Neural progenitor cell (in vitro differentiated cells): ENCODE results near the gene SPSB2.

ENCODE experiments used
- EZH2phosphoT487 ChIP-seq: fragments of 200-600 bp; sonication (generic); IDR thresholded peaks from 2 replicates; pipeline ENCODE4 v1.6.1; 2017; ENCODE audit warnings: antibody characterized with exemption
- TF ChIP-seq, protein P1 (sequence below): fragments of 200-600 bp; sonication (generic); IDR thresholded peaks from 2 replicates; pipeline ENCODE4 v1.5.1; 2017; ENCODE audit warnings: antibody characterized with exemption, mild to moderate bottlenecking

DNA sequence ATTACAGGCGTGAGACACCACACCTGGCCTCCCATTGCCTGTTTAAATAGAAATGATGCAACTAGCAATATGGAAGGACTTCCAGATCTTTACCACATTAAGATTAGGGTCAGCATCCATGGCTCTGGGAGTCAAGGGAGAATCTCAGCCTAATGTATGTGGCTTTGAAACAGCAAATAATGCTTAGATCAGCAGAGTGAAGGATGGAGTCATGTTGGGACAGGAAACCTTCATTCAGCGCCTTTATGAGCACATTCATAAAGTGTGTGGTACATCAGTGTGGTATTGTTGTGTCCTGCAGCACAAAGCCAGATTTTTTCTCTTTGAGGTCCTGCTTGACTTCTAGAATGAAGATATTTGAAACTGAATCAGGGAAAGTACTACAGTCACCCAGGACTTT lies 15.3 kb upstream of the SPSB2 start:
- TF ChIP-seq EZH2phosphoT487, result no peak
- TF ChIP-seq, protein P1, sequence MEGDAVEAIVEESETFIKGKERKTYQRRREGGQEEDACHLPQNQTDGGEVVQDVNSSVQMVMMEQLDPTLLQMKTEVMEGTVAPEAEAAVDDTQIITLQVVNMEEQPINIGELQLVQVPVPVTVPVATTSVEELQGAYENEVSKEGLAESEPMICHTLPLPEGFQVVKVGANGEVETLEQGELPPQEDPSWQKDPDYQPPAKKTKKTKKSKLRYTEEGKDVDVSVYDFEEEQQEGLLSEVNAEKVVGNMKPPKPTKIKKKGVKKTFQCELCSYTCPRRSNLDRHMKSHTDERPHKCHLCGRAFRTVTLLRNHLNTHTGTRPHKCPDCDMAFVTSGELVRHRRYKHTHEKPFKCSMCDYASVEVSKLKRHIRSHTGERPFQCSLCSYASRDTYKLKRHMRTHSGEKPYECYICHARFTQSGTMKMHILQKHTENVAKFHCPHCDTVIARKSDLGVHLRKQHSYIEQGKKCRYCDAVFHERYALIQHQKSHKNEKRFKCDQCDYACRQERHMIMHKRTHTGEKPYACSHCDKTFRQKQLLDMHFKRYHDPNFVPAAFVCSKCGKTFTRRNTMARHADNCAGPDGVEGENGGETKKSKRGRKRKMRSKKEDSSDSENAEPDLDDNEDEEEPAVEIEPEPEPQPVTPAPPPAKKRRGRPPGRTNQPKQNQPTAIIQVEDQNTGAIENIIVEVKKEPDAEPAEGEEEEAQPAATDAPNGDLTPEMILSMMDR, result no peak
